Loucy (cell line): Measurements from ENCODE around the gene NBPF3.
"Not testable (repeated sequence)": the region's sequence is repeated elsewhere in the genome, so short reads cannot be mapped to it uniquely, and the experiment has no call there.

ENCODE experiments used
- H2AFZ ChIP-seq: fragments of 200-600 bp; sonication (generic); 2 replicates; pipeline ENCODE4 v1.6.0; 2016; ENCODE audit warnings: antibody characterized with exemption, mild to moderate bottlenecking, low read length, moderate library complexity
- H3F3A ChIP-seq: fragments of 200-600 bp; 2 replicates; pipeline ENCODE4 v1.6.0; 2016; ENCODE audit warnings: antibody characterized with exemption, low read depth, mild to moderate bottlenecking
- H3K27me3 ChIP-seq: fragments of 200-600 bp; sonication (generic); 2 replicates; pipeline ENCODE4 v1.6.1; 2014; ENCODE audit warnings: low read length, mild to moderate bottlenecking; ENCODE audit not compliant: insufficient read depth, poor library complexity, severe bottlenecking
- H3K36me3 ChIP-seq: fragments of 200-600 bp; sonication (generic); 2 replicates; pipeline ENCODE4 v1.6.1; 2016; ENCODE audit warnings: low read length; ENCODE audit not compliant: insufficient read depth
- H3K4me1 ChIP-seq: fragments of 200-600 bp; sonication (generic); 2 replicates; pipeline ENCODE4 v1.5.1; 2014; ENCODE audit warnings: low read length, mild to moderate bottlenecking; ENCODE audit not compliant: insufficient read depth, poor library complexity, severe bottlenecking
- H3K4me2 ChIP-seq: fragments of 200-600 bp; sonication (generic); 2 replicates; pipeline ENCODE4 v1.6.0; 2014; ENCODE audit warnings: antibody characterized with exemption, low read length, low read depth, mild to moderate bottlenecking; ENCODE audit not compliant: poor library complexity, severe bottlenecking
- H3K4me3 ChIP-seq: fragments of 200-600 bp; sonication (generic); 2 replicates; pipeline ENCODE4 v1.5.1; 2014; ENCODE audit warnings: low read length, mild to moderate bottlenecking, mixed read lengths; ENCODE audit not compliant: poor library complexity, severe bottlenecking
- H3K79me2 ChIP-seq: fragments of 200-600 bp; sonication (generic); 2 replicates; pipeline ENCODE4 v1.6.1; 2014; ENCODE audit warnings: low read length; ENCODE audit not compliant: insufficient read depth
- H3K9ac ChIP-seq: fragments of 200-600 bp; sonication (generic); 2 replicates; pipeline ENCODE4 v1.6.0; 2014; ENCODE audit warnings: mild to moderate bottlenecking, low read depth, low read length, moderate library complexity; ENCODE audit not compliant: poor library complexity, severe bottlenecking
- H3K9me2 ChIP-seq: fragments of 200-600 bp; sonication (generic); replicated peaks from 2 replicates; pipeline ENCODE4 v1.6.1; 2016; ENCODE audit warnings: low read depth, low read length, mixed read lengths
- H3K9me3 ChIP-seq: fragments of 200-600 bp; sonication (generic); 2 replicates; pipeline ENCODE4 v1.6.1; 2014; ENCODE audit warnings: mild to moderate bottlenecking, antibody characterized with exemption, low read length, low read depth; ENCODE audit not compliant: insufficient read depth
- H4K20me1 ChIP-seq: fragments of 200-600 bp; sonication (generic); 2 replicates; pipeline ENCODE4 v1.6.0; 2014; ENCODE audit warnings: antibody characterized with exemption, low read length, mild to moderate bottlenecking; ENCODE audit not compliant: insufficient read depth, poor library complexity, severe bottlenecking
- EZH2phosphoT487 ChIP-seq: fragments of 200-600 bp; IDR thresholded peaks from 2 replicates; pipeline ENCODE4 v1.6.1; 2018; ENCODE audit warnings: antibody characterized with exemption, mild to moderate bottlenecking, moderate library complexity, borderline replicate concordance
- TF ChIP-seq, protein P1 (sequence below): fragments of 200-600 bp; sonication (generic); conservative IDR thresholded peaks from 2 replicates; pipeline ENCODE4 v1.5.1; 2014; ENCODE audit warnings: mild to moderate bottlenecking, antibody characterized with exemption, low read length

Gene NBPF3

DNA sequence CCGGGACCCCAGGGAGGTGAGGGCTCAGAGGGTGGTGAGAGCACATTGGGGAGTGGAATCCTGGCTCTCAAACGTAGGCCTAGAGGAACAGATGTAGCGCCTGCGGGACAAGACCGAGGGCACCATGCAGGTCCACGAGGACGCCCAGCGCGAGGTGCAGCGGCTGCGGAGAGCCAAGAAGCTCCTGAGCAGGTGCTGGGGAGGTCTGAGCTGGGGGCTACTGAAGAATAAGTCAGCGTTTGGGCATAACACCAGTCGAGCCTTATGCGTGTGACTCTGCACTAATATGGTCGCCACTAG is 2.6 kb upstream of the NBPF3 start:
- TF ChIP-seq EZH2phosphoT487: no peak
- TF ChIP-seq, protein P1, sequence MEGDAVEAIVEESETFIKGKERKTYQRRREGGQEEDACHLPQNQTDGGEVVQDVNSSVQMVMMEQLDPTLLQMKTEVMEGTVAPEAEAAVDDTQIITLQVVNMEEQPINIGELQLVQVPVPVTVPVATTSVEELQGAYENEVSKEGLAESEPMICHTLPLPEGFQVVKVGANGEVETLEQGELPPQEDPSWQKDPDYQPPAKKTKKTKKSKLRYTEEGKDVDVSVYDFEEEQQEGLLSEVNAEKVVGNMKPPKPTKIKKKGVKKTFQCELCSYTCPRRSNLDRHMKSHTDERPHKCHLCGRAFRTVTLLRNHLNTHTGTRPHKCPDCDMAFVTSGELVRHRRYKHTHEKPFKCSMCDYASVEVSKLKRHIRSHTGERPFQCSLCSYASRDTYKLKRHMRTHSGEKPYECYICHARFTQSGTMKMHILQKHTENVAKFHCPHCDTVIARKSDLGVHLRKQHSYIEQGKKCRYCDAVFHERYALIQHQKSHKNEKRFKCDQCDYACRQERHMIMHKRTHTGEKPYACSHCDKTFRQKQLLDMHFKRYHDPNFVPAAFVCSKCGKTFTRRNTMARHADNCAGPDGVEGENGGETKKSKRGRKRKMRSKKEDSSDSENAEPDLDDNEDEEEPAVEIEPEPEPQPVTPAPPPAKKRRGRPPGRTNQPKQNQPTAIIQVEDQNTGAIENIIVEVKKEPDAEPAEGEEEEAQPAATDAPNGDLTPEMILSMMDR: no peak
- no peaks in the 10 kb centered on the region for H3K27me3 ChIP-seq
- H2AFZ ChIP-seq: no peak overlapping the region
- H3K4me1 ChIP-seq: peaks cover 16% of the 10 kb centered on the region
- peaks cover 20% of the 10 kb centered on the region for H3K79me2 ChIP-seq
- H3K36me3 ChIP-seq: no peaks in the 10 kb centered on the region
- H3K4me2 ChIP-seq: no peak overlapping the region
- no peaks in the 10 kb centered on the region for H3F3A ChIP-seq
- H3K9me2 ChIP-seq: no peaks in the 10 kb centered on the region
- no peak overlapping the region for H3K9ac ChIP-seq
- peaks cover 9% of the 10 kb centered on the region for H4K20me1 ChIP-seq
- H3K9me3 ChIP-seq: no peaks in the 10 kb centered on the region
- H3K4me3 ChIP-seq: no peak overlapping the region

DNA sequence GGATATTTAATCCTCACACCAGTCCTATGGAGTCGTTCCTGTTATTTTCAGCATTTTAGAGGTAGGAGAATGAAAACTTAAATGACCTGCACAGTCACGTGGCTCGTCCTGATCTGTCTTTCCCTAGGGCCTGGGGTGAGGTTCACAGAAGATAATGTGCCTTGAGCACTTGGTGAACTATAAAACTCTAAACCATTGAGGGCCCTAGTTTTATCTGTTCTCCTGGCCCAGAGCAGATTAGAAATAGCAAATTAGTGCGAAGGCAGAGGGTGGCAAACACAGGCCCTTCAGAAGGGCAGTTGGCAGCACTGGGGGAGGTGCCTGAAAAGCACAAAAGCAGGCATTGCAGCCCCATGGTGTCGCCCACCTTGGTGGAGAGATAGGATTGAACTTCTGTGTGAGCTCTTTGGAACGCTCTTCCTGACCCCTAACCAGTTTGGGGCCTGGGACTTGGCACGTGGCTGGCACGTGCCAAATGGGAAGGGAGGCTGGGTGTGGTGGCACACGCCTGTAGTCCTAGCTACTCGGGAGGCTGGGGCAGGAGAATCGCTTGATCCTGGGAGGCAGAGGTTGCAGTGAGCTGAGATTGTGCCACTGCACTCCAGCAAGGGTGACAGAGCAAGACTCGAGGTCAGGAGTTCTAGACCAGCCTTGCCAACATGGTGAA is 1.2 kb upstream of the NBPF3 start:
- H3K36me3 ChIP-seq, H2AFZ ChIP-seq, H3K9me3 ChIP-seq, H3K27me3 ChIP-seq, H3F3A ChIP-seq, H3K4me3 ChIP-seq, H3K9me2 ChIP-seq: not testable (repeated sequence)
- Histone ChIP-seq H3K79me2 (peaks cover 31% of the 10 kb centered on the region), H3K9ac (peak overlapping the region; percentile 66), H3K4me1 (peaks cover 23% of the 10 kb centered on the region), H4K20me1 (peaks cover 13% of the 10 kb centered on the region), H3K4me2 (peak overlapping the region; percentile 86)

DNA sequence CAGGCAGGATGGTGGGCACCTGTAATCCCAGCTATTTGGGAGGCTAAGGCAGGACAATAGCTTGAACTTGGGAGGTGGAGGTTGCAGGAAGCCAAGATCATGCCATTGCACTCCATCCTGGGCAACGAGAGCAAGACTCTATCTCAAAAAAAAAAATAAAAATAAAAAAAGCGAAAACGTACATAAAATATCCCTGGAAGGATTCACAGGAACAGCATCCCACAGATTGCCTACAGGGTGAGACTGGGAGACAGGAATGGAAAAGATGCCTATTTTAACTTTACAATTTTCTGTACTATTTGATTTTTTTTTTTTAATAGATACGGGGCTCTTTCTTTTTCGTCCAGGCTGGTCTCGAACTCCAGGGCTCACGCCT is 604 bp upstream of the NBPF3 start:
- Histone ChIP-seq H3K4me1 (peaks cover 23% of the 10 kb centered on the region), H3K4me2 (peak overlapping the region; percentile 86), H3K9ac (peak overlapping the region; percentile 66), H3K9me2 (no peaks in the 10 kb centered on the region), H3F3A (no peaks in the 10 kb centered on the region), H3K36me3 (no peaks in the 10 kb centered on the region), H4K20me1 (peaks cover 13% of the 10 kb centered on the region), H2AFZ (peak overlapping the region; percentile 88), H3K9me3 (no peaks in the 10 kb centered on the region), H3K27me3 (no peaks in the 10 kb centered on the region), H3K79me2 (peaks cover 36% of the 10 kb centered on the region), H3K4me3 (peak overlapping the region; percentile 82)
- TF ChIP-seq, protein P1: no peak
- TF ChIP-seq EZH2phosphoT487: no peak

DNA sequence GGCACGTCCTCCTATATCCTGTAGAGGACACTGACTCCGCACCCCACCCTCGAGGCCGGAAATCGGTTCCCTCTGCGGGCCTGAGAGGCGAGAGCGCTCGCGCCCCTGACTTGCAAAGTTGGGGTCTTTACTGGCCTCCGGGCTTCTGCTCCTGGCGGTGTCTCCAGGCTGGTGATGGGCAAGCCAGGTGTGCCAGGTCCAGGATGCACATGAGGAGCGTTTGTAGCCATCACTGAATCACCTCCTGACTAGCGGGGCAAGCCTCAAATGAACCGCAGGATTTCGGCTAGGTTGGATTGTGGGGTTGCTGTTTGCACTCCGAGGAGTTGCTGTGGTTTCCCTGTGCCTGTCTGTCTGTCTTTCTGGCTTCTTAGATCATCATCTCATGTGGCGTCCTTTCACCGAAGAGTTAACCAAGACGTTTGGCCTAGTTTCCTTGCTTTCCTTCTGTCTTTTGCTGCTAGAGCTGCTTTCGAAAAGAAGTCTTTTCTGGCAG is 741 bp downstream of the NBPF3 start:
- H3K36me3 ChIP-seq, H3K9me3 ChIP-seq, H3K27me3 ChIP-seq, H3K9me2 ChIP-seq, H3F3A ChIP-seq: not testable (repeated sequence)
- peaks cover 44% of the 10 kb centered on the region for H3K79me2 ChIP-seq
- peak overlapping the region; percentile 88; the same call in 1 of the 2 replicates for H2AFZ ChIP-seq
- peaks cover 30% of the 10 kb centered on the region for H3K4me1 ChIP-seq
- H4K20me1 ChIP-seq: peaks cover 13% of the 10 kb centered on the region
- peak overlapping the region; percentile 82 for H3K4me3 ChIP-seq
- peak overlapping the region; percentile 66 for H3K9ac ChIP-seq
- H3K4me2 ChIP-seq: peak overlapping the region; percentile 86

DNA sequence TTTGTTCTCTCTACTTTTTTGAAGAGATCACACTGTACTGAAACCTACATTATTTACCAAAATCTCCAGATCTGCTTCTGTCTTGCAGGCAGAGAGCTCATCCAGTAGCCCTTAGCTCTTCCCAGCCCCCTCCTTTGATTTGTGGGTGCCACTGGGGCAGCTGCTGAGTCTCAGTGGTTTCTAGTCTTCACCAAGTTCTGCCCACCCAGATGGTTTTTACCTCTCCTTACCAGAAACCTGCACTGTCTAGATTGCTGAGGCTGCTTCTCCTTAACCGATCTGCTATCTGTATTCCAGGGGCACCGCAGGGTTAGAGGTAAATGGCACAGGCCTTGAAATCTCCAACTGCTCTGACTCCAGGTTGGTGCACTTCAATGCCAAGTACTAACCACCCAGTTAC is 6.7 kb downstream of the NBPF3 start:
- peaks cover 65% of the 10 kb centered on the region for H3K4me1 ChIP-seq
- not testable (repeated sequence) for H3K9me3 ChIP-seq, H3K9ac ChIP-seq, H3K27me3 ChIP-seq, H3K4me3 ChIP-seq, H4K20me1 ChIP-seq, H2AFZ ChIP-seq, H3K9me2 ChIP-seq, H3F3A ChIP-seq
- peaks cover 62% of the 10 kb centered on the region for H3K79me2 ChIP-seq
- H3K36me3 ChIP-seq: peaks cover 17% of the 10 kb centered on the region
- H3K4me2 ChIP-seq: peak overlapping the region; percentile 27
